GM06990 (cell line): ENCODE results near the gene CALML5.

Experiments used
- DNase-seq: peaks from one replicate; pipeline ENCODE4 v3.0.0-alpha.2; 2011; ENCODE audit not compliant: insufficient read length; ENCODE audit errors: extremely low read depth
- H3K27me3 ChIP-seq: replicated peaks from 2 replicates; pipeline ENCODE4 v1.6.0; 2011; ENCODE audit warnings: low read length; ENCODE audit not compliant: control insufficient read depth, insufficient read depth
- H3K36me3 ChIP-seq: 2 replicates; pipeline ENCODE4 v1.5.1; 2011; ENCODE audit warnings: low read length; ENCODE audit not compliant: control insufficient read depth, insufficient read depth
- H3K4me3 ChIP-seq: replicated peaks from 2 replicates; pipeline ENCODE4 v1.5.1; 2011; ENCODE audit warnings: low read depth, mild to moderate bottlenecking, control low read depth, low read length
- TF ChIP-seq, protein P1 (sequence below): IDR thresholded peaks from 2 replicates; pipeline ENCODE4 v1.5.1; 2011; ENCODE audit warnings: low read length, control low read depth, mild to moderate bottlenecking, inconsistent platforms; ENCODE audit not compliant: insufficient read depth, poor library complexity, severe bottlenecking

The CALML5 gene

DNA sequence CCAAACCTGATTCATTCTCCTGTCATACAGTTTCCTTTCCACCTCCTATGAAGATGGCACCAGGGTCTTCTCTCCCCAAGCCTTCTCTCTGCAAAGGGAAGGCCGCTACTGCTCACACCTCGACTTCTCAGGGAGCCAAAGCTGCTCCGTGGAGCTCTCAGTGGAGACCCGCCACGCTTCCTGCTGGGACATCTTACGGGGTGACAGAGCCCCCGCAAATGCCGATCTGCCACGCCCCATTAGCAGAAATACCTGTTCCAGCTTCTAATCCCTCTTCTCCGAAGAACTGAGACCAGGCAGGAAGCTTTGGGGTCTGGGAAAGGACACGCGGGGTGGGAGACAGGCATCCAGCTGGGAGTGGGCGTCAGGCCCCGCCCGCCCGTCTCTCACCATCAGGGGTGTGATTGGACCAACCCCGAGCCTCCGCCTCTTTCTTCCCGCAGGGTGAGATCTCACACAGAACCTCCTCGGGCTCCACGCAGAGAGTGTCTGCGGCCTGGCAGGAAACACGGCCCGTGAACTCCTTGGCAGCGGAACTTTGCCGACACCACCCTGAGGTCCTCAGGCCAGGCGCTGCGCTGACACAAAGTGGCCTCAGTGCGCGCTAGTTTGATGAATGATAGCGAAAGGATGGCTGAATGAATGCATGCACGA is 12.0 kb upstream of the CALML5 start:
- no peak overlapping the region for H3K4me3 ChIP-seq
- H3K27me3 ChIP-seq, result peaks cover 2% of the 10 kb centered on the region
- DNase-seq, result no peak
- no peaks in the 10 kb centered on the region for H3K36me3 ChIP-seq
- TF ChIP-seq, protein P1, sequence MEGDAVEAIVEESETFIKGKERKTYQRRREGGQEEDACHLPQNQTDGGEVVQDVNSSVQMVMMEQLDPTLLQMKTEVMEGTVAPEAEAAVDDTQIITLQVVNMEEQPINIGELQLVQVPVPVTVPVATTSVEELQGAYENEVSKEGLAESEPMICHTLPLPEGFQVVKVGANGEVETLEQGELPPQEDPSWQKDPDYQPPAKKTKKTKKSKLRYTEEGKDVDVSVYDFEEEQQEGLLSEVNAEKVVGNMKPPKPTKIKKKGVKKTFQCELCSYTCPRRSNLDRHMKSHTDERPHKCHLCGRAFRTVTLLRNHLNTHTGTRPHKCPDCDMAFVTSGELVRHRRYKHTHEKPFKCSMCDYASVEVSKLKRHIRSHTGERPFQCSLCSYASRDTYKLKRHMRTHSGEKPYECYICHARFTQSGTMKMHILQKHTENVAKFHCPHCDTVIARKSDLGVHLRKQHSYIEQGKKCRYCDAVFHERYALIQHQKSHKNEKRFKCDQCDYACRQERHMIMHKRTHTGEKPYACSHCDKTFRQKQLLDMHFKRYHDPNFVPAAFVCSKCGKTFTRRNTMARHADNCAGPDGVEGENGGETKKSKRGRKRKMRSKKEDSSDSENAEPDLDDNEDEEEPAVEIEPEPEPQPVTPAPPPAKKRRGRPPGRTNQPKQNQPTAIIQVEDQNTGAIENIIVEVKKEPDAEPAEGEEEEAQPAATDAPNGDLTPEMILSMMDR, result no peak

DNA sequence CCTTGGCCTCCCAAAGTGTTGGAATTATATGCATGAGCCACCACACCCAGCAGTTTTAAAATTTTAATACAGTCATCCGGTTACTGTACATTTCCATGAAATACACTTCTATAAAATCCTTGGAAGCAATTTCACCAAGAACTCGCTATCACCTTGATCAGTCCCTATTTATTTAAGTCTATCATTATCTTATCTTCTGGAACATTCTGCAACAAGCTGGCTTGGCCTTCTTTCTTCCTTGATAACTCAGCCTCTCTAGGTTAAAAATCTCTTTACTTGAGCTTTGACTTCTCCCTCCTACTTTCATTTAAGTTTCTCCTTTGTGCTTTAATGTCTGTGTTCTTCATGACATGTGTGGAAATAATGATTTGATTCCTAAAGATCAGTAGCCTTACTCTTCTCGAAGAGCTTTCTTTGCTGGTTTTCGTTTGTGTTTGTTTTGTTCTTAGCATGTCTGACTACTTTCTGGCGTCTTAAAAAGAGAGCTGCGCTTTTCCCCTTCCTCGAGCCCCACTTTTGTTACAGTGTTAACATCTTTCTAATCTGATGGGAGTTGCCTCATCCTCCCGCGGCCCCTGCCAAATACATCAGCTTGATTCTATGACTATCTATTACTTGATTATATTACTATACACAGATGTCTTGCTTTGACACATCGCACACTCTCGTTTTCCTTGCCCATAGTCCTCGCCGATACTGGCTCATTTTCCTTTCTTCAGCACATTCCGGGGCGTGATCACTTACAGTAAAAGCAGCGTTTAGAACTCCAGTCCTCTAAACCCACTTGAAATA is 11.1 kb upstream of the CALML5 start:
- peaks cover 2% of the 10 kb centered on the region for H3K27me3 ChIP-seq
- H3K36me3 ChIP-seq, result no peaks in the 10 kb centered on the region
- no peak for DNase-seq
- TF ChIP-seq, protein P1, result no peak
- no peak overlapping the region for H3K4me3 ChIP-seq

DNA sequence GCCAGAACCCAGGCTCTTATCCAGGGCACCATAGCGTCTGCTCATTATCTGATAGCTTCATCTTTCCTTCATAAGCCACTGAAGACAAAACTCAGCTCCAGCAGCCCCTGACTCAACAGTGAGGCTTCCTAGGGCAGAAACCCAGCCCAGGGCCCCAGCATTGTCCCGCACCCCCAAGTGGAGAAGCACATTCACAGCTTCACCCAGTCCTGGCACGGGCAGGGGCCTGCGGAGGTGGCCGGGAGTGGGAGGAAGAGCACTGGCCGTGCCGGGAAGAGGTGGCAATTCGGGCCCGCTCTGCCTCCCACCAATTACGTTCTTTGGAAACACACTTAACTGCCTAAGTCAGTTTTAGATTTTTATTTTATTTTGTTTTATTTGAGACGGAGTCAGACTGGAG is 10.3 kb upstream of the CALML5 start:
- H3K4me3 ChIP-seq, result no peak overlapping the region
- TF ChIP-seq, protein P1, result no peak
- no peak for DNase-seq
- no peaks in the 10 kb centered on the region for H3K36me3 ChIP-seq
- peaks cover 2% of the 10 kb centered on the region for H3K27me3 ChIP-seq

DNA sequence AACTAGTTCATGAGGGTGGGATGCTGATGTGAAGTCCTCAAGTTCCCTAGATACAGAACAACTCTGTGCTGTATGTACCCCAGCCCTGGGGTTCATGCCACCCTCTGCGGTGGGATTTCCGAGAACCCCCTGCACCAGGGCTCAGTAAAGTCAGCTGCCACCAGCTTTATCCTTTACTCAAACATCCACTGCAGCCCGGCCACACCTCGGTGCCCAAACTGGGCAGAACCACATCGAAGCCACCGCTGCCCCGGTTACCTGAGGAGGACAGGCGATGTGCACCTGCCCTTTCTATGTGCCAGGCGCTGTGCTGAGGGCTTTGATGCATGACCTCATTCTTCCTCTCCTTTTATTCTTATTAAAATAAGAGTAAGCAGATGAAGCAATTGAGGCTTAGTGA is 9.9 kb upstream of the CALML5 start:
- Histone ChIP-seq H3K36me3 (no peaks in the 10 kb centered on the region), H3K4me3 (no peak overlapping the region), H3K27me3 (peaks cover 2% of the 10 kb centered on the region)
- TF ChIP-seq, protein P1, result no peak
- no peak for DNase-seq

DNA sequence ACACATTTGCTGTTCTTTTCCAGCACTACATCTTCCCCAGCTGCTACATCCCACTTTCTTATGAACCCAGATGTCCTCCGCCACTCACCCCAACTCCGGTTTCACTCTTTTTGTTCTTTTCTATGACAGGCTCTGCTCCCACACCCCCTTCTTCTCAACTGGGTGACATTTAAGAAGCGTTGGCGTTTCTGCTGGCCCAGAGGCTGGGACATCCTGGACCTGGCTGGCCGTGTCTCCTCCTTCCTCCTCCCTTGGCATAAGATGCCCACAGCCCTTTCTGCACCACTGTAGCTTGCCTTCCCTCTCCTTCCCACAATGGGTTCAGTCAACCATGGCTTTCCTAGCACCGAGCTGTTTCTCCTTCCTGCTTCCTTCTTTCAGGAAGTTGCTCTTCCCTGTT is 9.4 kb upstream of the CALML5 start:
- no peak for DNase-seq
- peaks cover 2% of the 10 kb centered on the region for H3K27me3 ChIP-seq

More for the DNA sequence above, 9.4 kb upstream of the CALML5 start:
- TF ChIP-seq, protein P1, result no peak
- H3K36me3 ChIP-seq, result no peaks in the 10 kb centered on the region
- H3K4me3 ChIP-seq, result no peak overlapping the region
